ENCODE data around the gene PTCH2.

- no peak for TF ChIP-seq TAF1 (IDR thresholded peaks at IDR 0.05; ENCODE audit: low read depth, low read length)
- TF ChIP-seq POLR2A (IDR thresholded peaks at IDR 0.05; ENCODE audit: low read depth, low read length), result no peak
- no peak for TF ChIP-seq POLR2AphosphoS5 (IDR thresholded peaks at IDR 0.05; ENCODE audit: low read depth, low read length)
Measured at GRCh38 chr1:44817307-44817706, 25.7 kb downstream of the PTCH2 start.

All from GM12891 (cell line).